ENCODE data around the gene ACOT7. TPM values are rescaled to one million over a fixed set of nuclear protein-coding genes. Genes with fewer than 3 reads are reported as not detected.
"Not testable (repeated sequence)": the region's sequence is repeated elsewhere in the genome, so short reads cannot be mapped to it uniquely, and the experiment has no call there.

Gene ACOT7
- polyA plus RNA-seq (ENCODE audit: insufficient read length): 13.4 TPM

- peak; percentile 54 for DNase-seq (ENCODE audit: low read depth)
Measured at GRCh38 chr1:6393400-6394187, at the start of gene ACOT7. TSS of gene ACOT7 (minus strand) at chr1:6393767. CDS start at chr1:6393399, 368 bp downstream.

- no peak for DNase-seq (ENCODE audit: low read depth)
Measured at GRCh38 chr1:6441586-6441985, 48.0 kb upstream of the ACOT7 start.

GRCh38 chr1:6440198-6441126, 46.9 kb upstream of the ACOT7 start:
- no peak for DNase-seq (ENCODE audit: low read depth)

- DNase-seq (ENCODE audit: low read depth): no peak
Measured at GRCh38 chr1:6438047-6438525, 44.5 kb upstream of the ACOT7 start.

GRCh38 chr1:6437012-6437700, 43.6 kb upstream of the ACOT7 start:
- DNase-seq (ENCODE audit: low read depth): not testable (repeated sequence)

GRCh38 chr1:6436277-6436676, 42.7 kb upstream of the ACOT7 start:
- DNase-seq (ENCODE audit: low read depth): not testable (repeated sequence)

GRCh38 chr1:6435547-6435946, 42.0 kb upstream of the ACOT7 start:
- DNase-seq (ENCODE audit: low read depth): no peak

- no peak for DNase-seq (ENCODE audit: low read depth)
Measured at GRCh38 chr1:6435129-6435528, 41.6 kb upstream of the ACOT7 start.

GRCh38 chr1:6434186-6434585, 40.6 kb upstream of the ACOT7 start:
- no peak for DNase-seq (ENCODE audit: low read depth)

- DNase-seq (ENCODE audit: low read depth): not testable (repeated sequence)
Measured at GRCh38 chr1:6431645-6432579, 38.3 kb upstream of the ACOT7 start.

- DNase-seq (ENCODE audit: low read depth): not testable (repeated sequence)
Measured at GRCh38 chr1:6429660-6430411, 36.3 kb upstream of the ACOT7 start.

- not testable (repeated sequence) for DNase-seq (ENCODE audit: low read depth)
Measured at GRCh38 chr1:6428453-6428852, 34.9 kb upstream of the ACOT7 start.

- no peak for DNase-seq (ENCODE audit: low read depth)
Measured at GRCh38 chr1:6427441-6428390, 34.1 kb upstream of the ACOT7 start.

- no peak for DNase-seq (ENCODE audit: low read depth)
Measured at GRCh38 chr1:6426972-6427350, 33.4 kb upstream of the ACOT7 start.

- DNase-seq (ENCODE audit: low read depth): no peak
Measured at GRCh38 chr1:6426277-6426971, 32.9 kb upstream of the ACOT7 start.

GRCh38 chr1:6425658-6426057, 32.1 kb upstream of the ACOT7 start:
- no peak for DNase-seq (ENCODE audit: low read depth)

GRCh38 chr1:6424619-6425593, 31.3 kb upstream of the ACOT7 start, which contains the start of gene ESPN:
TSS of gene ESPN (plus strand) at chr1:6424776. CDS start at chr1:6424956, 180 bp downstream.
- no peak for DNase-seq (ENCODE audit: low read depth)
